Neural crest cell (in vitro differentiated cells): ENCODE measurements around the gene ENTREP3. TPM values are rescaled to one million over a fixed set of nuclear protein-coding genes. Genes with fewer than 3 reads are reported as not detected.
A peak's percentile ranks its signal among the peaks of the same experiment; 100 is the strongest.
"Not testable (repeated sequence)": the region's sequence is repeated elsewhere in the genome, so short reads cannot be mapped to it uniquely, and the experiment has no call there.

ENCODE experiments used
- DNase-seq: peaks from one replicate; pipeline ENCODE4 v3.0.0; 2021; ENCODE audit warnings: low read depth, mixed read lengths, low spot score
- H3K27ac Mint-ChIP-seq: one replicate; pipeline ENCODE4 v1.8.0; 2021; ENCODE audit warnings: mild to moderate bottlenecking, mixed read lengths; ENCODE audit not compliant: unreplicated experiment
- H3K27me3 Mint-ChIP-seq: 2 replicates; pipeline ENCODE4 v1.8.0; 2021; ENCODE audit warnings: low read depth, mild to moderate bottlenecking, mixed read lengths
- H3K36me3 Mint-ChIP-seq: 2 replicates; pipeline ENCODE4 v1.8.0; 2021; ENCODE audit warnings: low read depth, mild to moderate bottlenecking, mixed read lengths
- H3K4me1 Mint-ChIP-seq: 2 replicates; pipeline ENCODE4 v1.8.0; 2021; ENCODE audit warnings: mixed read lengths
- H3K4me3 Mint-ChIP-seq: one replicate; pipeline ENCODE4 v1.8.0; 2021; ENCODE audit warnings: mild to moderate bottlenecking, mixed read lengths
- H3K9me3 Mint-ChIP-seq: 2 replicates; pipeline ENCODE4 v1.8.0; 2021; ENCODE audit warnings: mixed read lengths
- total RNA-seq: library from RNA; stranded (reverse); gene quantifications from 2 replicates; pipeline ENCODE4 v1.2.1, GENCODE V29; 2021
- TF ChIP-seq, protein P1 (sequence below): fragments of 200-600 bp; sonication (generic); conservative IDR thresholded peaks from 2 replicates; pipeline ENCODE4 v1.5.0; 2021; ENCODE audit warnings: antibody characterized with exemption, mild to moderate bottlenecking

Gene ENTREP3
- total RNA-seq, 1 donor from 2014 or later, result 93.1 TPM

DNA sequence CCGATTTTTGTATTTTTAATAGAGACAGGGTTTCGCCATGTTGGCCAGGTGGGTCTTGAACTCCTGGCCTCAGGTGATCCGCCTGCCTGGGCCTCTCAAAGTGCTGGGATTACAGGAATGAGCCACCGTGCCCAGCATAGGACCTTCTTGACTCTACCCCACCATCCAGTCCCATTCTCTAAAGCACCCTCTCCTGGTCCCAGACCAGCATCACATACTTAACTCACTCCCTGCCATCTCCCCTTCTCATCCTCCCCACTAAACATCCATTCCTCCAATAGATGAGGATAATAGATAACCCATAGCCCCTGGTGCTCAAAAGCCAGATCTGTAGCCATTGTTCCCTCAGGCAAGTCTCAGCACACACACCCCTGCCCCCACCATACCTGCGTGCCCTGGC lies 2.1 kb downstream of the ENTREP3 start:
- H3K4me3 Mint-ChIP-seq, result peak overlapping the region; percentile 88
- no peaks in the 10 kb centered on the region for H3K27me3 Mint-ChIP-seq
- TF ChIP-seq, protein P1, sequence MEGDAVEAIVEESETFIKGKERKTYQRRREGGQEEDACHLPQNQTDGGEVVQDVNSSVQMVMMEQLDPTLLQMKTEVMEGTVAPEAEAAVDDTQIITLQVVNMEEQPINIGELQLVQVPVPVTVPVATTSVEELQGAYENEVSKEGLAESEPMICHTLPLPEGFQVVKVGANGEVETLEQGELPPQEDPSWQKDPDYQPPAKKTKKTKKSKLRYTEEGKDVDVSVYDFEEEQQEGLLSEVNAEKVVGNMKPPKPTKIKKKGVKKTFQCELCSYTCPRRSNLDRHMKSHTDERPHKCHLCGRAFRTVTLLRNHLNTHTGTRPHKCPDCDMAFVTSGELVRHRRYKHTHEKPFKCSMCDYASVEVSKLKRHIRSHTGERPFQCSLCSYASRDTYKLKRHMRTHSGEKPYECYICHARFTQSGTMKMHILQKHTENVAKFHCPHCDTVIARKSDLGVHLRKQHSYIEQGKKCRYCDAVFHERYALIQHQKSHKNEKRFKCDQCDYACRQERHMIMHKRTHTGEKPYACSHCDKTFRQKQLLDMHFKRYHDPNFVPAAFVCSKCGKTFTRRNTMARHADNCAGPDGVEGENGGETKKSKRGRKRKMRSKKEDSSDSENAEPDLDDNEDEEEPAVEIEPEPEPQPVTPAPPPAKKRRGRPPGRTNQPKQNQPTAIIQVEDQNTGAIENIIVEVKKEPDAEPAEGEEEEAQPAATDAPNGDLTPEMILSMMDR, result no peak
- H3K27ac Mint-ChIP-seq, result peak overlapping the region; percentile 93
- peaks cover 6% of the 10 kb centered on the region for H3K36me3 Mint-ChIP-seq
- DNase-seq, result no peak
- H3K4me1 Mint-ChIP-seq, result peaks cover 50% of the 10 kb centered on the region
- no peaks in the 10 kb centered on the region for H3K9me3 Mint-ChIP-seq

DNA sequence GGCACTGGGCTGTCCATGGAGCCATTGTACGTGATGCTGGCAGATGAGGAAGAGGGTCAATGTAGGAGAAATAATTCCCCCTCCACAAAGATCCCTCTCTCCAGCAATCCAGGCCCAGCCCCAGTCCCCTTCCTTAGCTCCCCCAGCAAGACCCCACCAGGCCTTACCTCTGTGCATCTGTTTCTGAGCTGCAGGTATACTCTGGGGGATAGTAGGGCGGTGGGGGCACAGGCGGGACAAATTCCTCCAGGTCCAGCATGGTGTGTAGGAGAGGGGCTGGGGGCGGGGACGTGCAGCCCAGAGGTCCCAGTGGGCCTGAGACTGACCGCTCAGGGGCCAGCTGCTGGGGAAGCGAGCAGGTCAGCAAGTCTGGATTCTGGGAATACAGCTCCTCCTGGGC lies 3.7 kb downstream of the ENTREP3 start:
- peaks cover 40% of the 10 kb centered on the region for H3K4me1 Mint-ChIP-seq
- H3K9me3 Mint-ChIP-seq, result no peaks in the 10 kb centered on the region
- peaks cover under 1% of the 10 kb centered on the region for H3K36me3 Mint-ChIP-seq
- no peak for DNase-seq
- no peak overlapping the region for H3K27ac Mint-ChIP-seq
- TF ChIP-seq, protein P1, result no peak
- H3K27me3 Mint-ChIP-seq, result no peaks in the 10 kb centered on the region
- H3K4me3 Mint-ChIP-seq, result peak overlapping the region; percentile 91

DNA sequence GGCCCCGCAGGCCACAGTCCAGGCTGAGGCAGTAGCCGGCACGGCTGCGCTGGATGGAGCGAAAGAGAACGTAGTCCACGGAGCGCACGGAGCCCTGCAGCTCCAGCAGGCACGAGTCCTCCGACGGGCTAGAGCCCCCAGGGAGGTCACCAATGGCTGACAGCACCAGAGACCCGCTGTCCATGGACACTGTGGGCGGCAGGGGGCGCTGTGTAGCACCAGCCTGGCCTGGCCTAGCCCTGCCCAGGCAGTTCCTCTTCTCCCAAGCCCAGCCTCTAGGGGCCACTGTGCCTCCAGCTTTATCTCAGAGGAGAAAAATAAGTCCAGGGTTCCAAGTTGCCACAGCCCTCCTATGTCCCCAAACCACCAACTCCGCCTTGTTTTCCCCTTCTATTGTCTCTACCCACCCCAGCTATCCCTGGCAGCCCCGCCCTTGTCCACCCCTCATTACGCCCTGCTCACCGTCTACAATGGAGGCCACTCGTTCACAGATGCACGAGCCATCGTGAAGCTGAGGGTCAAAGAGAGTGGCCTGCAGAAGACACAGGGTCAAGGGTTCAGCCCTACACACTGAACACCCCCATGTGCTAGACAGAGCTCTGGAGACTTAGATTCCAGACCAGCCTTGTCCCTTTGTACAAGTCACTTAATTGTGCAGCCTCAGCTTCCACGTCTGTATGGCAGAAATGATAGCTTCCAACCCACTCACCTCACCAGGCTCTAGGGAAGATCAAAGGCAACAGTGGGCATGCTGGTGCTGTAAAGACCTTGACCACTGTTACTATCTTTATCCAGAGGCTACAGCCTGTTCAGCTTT lies 4.4 kb downstream of the ENTREP3 start:
- TF ChIP-seq, protein P1, result peak; percentile 100

DNA sequence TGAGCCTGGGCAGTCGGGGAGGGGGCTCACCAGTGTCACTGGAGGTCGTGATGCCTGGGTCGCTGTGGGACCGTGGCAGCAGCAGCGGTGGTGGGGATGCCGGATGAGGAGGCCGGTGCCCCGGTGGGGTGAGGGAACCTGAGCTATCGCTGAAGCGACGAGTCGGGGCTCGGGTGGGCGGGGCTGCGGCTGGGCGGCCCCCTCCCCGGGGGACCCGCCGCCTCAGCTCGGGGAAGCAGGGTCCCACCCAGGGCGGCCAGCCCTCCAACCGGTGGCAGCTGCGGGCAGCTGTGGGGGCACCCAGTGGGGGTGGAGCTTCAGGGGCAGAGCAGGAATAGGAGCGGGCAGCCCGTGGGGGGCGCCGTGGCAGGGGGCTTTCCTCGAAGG lies 5.0 kb downstream of the ENTREP3 start:
- Mint-ChIP-seq H3K36me3 (peaks cover 8% of the 10 kb centered on the region), H3K9me3 (no peaks in the 10 kb centered on the region), H3K27ac (peak overlapping the region; percentile 50), H3K27me3 (no peaks in the 10 kb centered on the region), H3K4me3 (no peak overlapping the region), H3K4me1 (peaks cover 38% of the 10 kb centered on the region)
- DNase-seq, result no peak
- TF ChIP-seq, protein P1, result no peak

More for the DNA sequence above, 4.4 kb downstream of the ENTREP3 start:
- Mint-ChIP-seq H3K4me3 (peak overlapping the region; percentile 91), H3K9me3 (no peaks in the 10 kb centered on the region), H3K4me1 (peaks cover 39% of the 10 kb centered on the region), H3K27me3 (no peaks in the 10 kb centered on the region), H3K27ac (peak overlapping the region; percentile 84), H3K36me3 (peaks cover 6% of the 10 kb centered on the region)
- DNase-seq, result peak; percentile 99

DNA sequence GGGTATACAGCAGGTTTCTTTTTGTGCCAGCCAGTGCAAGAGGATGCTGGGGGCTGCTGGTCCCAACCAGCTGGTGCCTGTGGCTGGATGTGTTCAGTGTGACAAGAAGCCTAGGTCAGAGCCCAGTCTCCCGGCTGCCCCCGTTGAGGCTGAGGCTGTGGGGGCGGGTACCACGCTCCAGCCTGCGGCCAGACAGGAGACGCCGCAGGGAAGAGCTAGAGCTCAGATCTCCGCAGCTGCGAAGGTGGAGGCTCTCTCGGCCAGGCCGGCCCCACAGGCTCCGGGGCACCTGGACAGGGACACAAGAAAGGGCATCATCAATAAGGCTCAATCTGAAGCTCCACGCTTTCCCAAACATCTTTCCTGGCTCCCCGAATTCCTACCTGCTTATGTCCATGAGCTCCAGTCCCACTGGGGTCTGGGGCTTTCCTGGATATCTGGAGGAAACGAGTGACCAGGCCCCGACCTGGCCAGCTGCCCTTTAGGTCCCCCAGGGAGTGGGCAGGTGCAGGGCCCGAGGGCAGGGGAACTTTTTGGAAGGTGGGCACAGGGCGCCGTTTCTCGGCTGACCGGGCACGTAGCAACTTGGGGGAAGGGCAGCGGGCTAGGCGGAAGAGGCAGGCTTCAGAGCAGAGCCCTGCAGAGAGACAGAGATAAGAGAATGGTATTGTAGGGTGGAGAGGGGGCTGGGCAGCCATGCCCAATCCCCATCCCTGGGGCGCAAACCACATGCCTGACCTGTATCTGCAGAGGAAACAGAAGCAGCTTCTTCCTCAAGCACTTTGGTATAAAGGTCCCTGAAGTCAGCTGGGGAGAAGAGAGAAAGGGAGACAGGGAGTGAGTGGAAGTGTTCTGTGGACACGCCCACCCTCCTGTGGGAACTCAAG lies 7.4 kb downstream of the ENTREP3 start:
- Mint-ChIP-seq H3K9me3 (no peaks in the 10 kb centered on the region), H3K27ac (no peak overlapping the region), H3K27me3 (no peaks in the 10 kb centered on the region), H3K4me1 (peaks cover 41% of the 10 kb centered on the region), H3K36me3 (peaks cover 8% of the 10 kb centered on the region), H3K4me3 (no peak overlapping the region)
- TF ChIP-seq, protein P1, result no peak
- DNase-seq, result no peak

DNA sequence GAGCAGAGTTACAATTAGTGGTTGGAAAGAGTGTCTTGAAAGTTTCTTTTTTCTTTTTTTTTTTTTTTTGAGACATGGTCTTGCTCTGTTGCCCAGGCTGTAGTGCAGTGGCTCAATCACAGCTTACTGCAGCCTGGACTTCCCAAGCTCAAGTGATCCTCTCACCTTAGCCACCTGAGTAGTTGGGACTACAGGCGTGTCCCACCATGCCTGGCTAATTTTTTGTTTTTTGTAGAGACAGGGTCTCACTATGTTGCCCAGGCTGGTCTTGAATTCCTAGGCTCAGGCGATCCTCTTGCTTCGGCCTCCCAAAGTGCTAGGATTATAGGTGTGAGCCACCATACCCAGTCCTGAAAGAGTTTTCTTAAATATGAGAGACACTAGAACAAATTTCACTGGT lies 8.5 kb downstream of the ENTREP3 start:
- not testable (repeated sequence) for H3K36me3 Mint-ChIP-seq, DNase-seq, H3K27ac Mint-ChIP-seq, H3K9me3 Mint-ChIP-seq, H3K27me3 Mint-ChIP-seq
- Mint-ChIP-seq H3K4me3 (peak overlapping the region; percentile 28), H3K4me1 (peaks cover 39% of the 10 kb centered on the region)
